ENCODE results near the gene KDM2B. TPM values are rescaled to one million over a fixed set of nuclear protein-coding genes. Genes with fewer than 3 reads are reported as not detected.

The KDM2B gene
- 28.3 TPM for polyA plus RNA-seq (2013, experiment 1 of 2; ENCODE audit: insufficient read length)
- 20.0 TPM for polyA plus RNA-seq (2013, experiment 2 of 2; ENCODE audit: insufficient read length)

GRCh38 chr12:121580959-121581685 lies at the start of gene KDM2B:
Gene KDM2B (minus strand): TSS chr12:121581023. CDS start chr12:121580911, 112 bp downstream.
- DNase-seq: no peak

GRCh38 chr12:121628536-121628935 lies 47.7 kb upstream of the KDM2B start:
- no peak for DNase-seq

- DNase-seq: peak; percentile 13
Measured at GRCh38 chr12:121628037-121628436, 47.2 kb upstream of the KDM2B start.

- DNase-seq: peak; percentile 71
Measured at GRCh38 chr12:121626853-121627640, 46.2 kb upstream of the KDM2B start.

GRCh38 chr12:121626087-121626852 lies 45.4 kb upstream of the KDM2B start, which contains the start of gene ORAI1:
Gene ORAI1 (plus strand): TSS chr12:121626530.
- DNase-seq: peak; percentile 94

GRCh38 chr12:121620333-121620891 lies 39.6 kb upstream of the KDM2B start:
- no peak for DNase-seq

- no peak for DNase-seq
Measured at GRCh38 chr12:121618659-121619233, 37.9 kb upstream of the KDM2B start.

- DNase-seq: no peak
Measured at GRCh38 chr12:121614872-121615467, 34.1 kb upstream of the KDM2B start.

- DNase-seq: no peak
Measured at GRCh38 chr12:121613462-121613861, 32.6 kb upstream of the KDM2B start.

GRCh38 chr12:121611306-121611705 lies 30.5 kb upstream of the KDM2B start:
- DNase-seq: no peak

GRCh38 chr12:121610239-121611149 lies 29.7 kb upstream of the KDM2B start:
- no peak for DNase-seq

GRCh38 chr12:121608301-121608700 lies 27.5 kb upstream of the KDM2B start:
- no peak for DNase-seq

GRCh38 chr12:121603581-121603980 lies 22.8 kb upstream of the KDM2B start:
- no peak for DNase-seq

- no peak for DNase-seq
Measured at GRCh38 chr12:121602766-121603165, 21.9 kb upstream of the KDM2B start.

GRCh38 chr12:121600702-121601336 lies 20.0 kb upstream of the KDM2B start:
- no peak for DNase-seq

GRCh38 chr12:121596526-121596925 lies 15.7 kb upstream of the KDM2B start:
- no peak for DNase-seq

GRCh38 chr12:121595520-121595919 lies 14.7 kb upstream of the KDM2B start:
- DNase-seq: no peak

- peak; percentile 57 for DNase-seq
Measured at GRCh38 chr12:121592320-121592719, 11.5 kb upstream of the KDM2B start.

GRCh38 chr12:121590476-121591143 lies 9.8 kb upstream of the KDM2B start:
- DNase-seq: peak; percentile 49

Data from fibroblast of skin of back (primary cell).